Activated effector memory CD4-positive, alpha-beta T cell treated with Interleukin-2 at 50 U/mL for 16 hours (primary cell): Measurements from ENCODE around the gene COG1.

Experiments used
- DNase-seq: peaks from one replicate; pipeline ENCODE4 v3.0.0-alpha.2; 2020

Gene COG1

GRCh38 chr17:73231395-73231794 lies 38.5 kb downstream of the COG1 start:
- no peak for DNase-seq

- DNase-seq, result peak; percentile 96
Measured at GRCh38 chr17:73231841-73232586, 39.2 kb downstream of the COG1 start.

- no peak for DNase-seq
Measured at GRCh38 chr17:73232587-73233373, 39.9 kb downstream of the COG1 start.

- DNase-seq, result no peak
Measured at GRCh38 chr17:73234736-73235135, 41.9 kb downstream of the COG1 start.

GRCh38 chr17:73237714-73238113 lies 44.9 kb downstream of the COG1 start:
- DNase-seq, result no peak

GRCh38 chr17:73240561-73240960 lies 47.7 kb downstream of the COG1 start:
- no peak for DNase-seq

GRCh38 chr17:73247726-73248125 lies 54.9 kb downstream of the COG1 start:
- DNase-seq, result no peak

GRCh38 chr17:73248532-73248931 lies 55.7 kb downstream of the COG1 start:
- DNase-seq, result no peak

- DNase-seq, result no peak
Measured at GRCh38 chr17:73249700-73250099, 56.8 kb downstream of the COG1 start.

- DNase-seq, result no peak
Measured at GRCh38 chr17:73250851-73251640, 58.2 kb downstream of the COG1 start.

- no peak for DNase-seq
Measured at GRCh38 chr17:73251871-73252270, 59.0 kb downstream of the COG1 start.

GRCh38 chr17:73255671-73256181 lies 62.9 kb downstream of the COG1 start:
- DNase-seq, result peak; percentile 27

- no peak for DNase-seq
Measured at GRCh38 chr17:73256220-73256619, 63.4 kb downstream of the COG1 start.

GRCh38 chr17:73257516-73257915 lies 64.7 kb downstream of the COG1 start:
- DNase-seq, result no peak
